Testis (tissue), 3 donors: ENCODE data around the gene CCDC15. TPM values are rescaled to one million over a fixed set of nuclear protein-coding genes. Genes with fewer than 3 reads are reported as not detected.
A peak's percentile ranks its signal among the peaks of the same experiment; 100 is the strongest.

ENCODE experiments used
- DNase-seq: peaks from one replicate; pipeline ENCODE4 v3.0.0-alpha.2; 2019
- H3K27ac ChIP-seq, 2 donors: fragments of 200-600 bp; sonication (generic); one replicate each; pipeline ENCODE4 v1.5.1; 2019
- H3K27me3 ChIP-seq: fragments of 200-600 bp; sonication (generic); one replicate; pipeline ENCODE4 v1.5.1; 2019
- H3K36me3 ChIP-seq: fragments of 200-600 bp; sonication (generic); one replicate; pipeline ENCODE4 v1.5.1; 2017; ENCODE audit warnings: low read depth; ENCODE audit errors: missing control alignments
- H3K4me1 ChIP-seq: fragments of 200-600 bp; sonication (generic); one replicate; pipeline ENCODE4 v1.5.1; 2019
- H3K4me3 ChIP-seq, 2 donors: fragments of 200-600 bp; sonication (generic); one replicate each; pipeline ENCODE4 v1.5.1; 2017 to 2019
- H3K9me3 ChIP-seq: fragments of 200-600 bp; sonication (generic); one replicate; pipeline ENCODE4 v1.5.1; 2017
- CTCF ChIP-seq, 3 experiments: fragments of 450-650 bp in 2 of 3; fragments of 200-600 bp in 1 of 3; sonication (generic) in 1 of 3; IDR thresholded peaks; one replicate each; pipeline ENCODE4 v1.5.1; 2016 to 2019; ENCODE audit warnings: antibody characterized with exemption in 3 of 3, mild to moderate bottlenecking in 2 of 3, moderate library complexity in 1 of 3
- POLR2A ChIP-seq: fragments of 450-650 bp; IDR thresholded peaks from one replicate; pipeline ENCODE4 v1.6.1; 2017; ENCODE audit warnings: antibody characterized with exemption, mild to moderate bottlenecking, moderate library complexity
- WGBS, 2 donors: methylation state at CpG; one replicate each; pipeline ENCODE4 v1.1.5; 2018; 5-methylcytosine and 5-hydroxymethylcytosine counted together
- intact Hi-C: fragments of 100-400 bp; cut with DNase I; formaldehyde crosslinking; loops from one replicate; pipeline ENCODE4 v1.15.1; 2023; ENCODE audit warnings: low total_unique reads
- polyA plus RNA-seq: library from polyadenylated mRNA; stranded (reverse); fragments of 350-450 nt; fragmentation: Illumina TruSeq; extraction: RNeasy Lipid Tissue Mini Kit (QIAGEN cat#74804); gene quantifications from one replicate; pipeline ENCODE4 v1.2.3, GENCODE V29; 2014; ENCODE audit warnings: low read depth, low replicate concordance; ENCODE audit not compliant: insufficient read depth
- total RNA-seq, 2 donors: library from RNA; depleted of rRNA; stranded (reverse); fragments of >200 nt; gene quantifications; one replicate each; pipeline ENCODE4 v1.2.3, GENCODE V29; 2016

The CCDC15 gene
- total and polyA plus RNA-seq, 3 donors from 2014 or later = 8.0 to 15.1 (median 14.9) TPM

GRCh38 chr11:124918950-124919349, 35.1 kb upstream of the CCDC15 start, which contains the start of gene HEPN1:
TSS of gene HEPN1 (plus strand) at chr11:124919250.
- TF ChIP-seq CTCF (IDR thresholded peaks at IDR 0.05) (no peak), POLR2A (no peak)
- Histone ChIP-seq H3K4me3 (no peak within 1 kb of the TSS), H3K27ac (no peak within 1 kb of the TSS), H3K4me1 (peaks cover 3% of the 10 kb centered on the region), H3K36me3 (no peaks in the 10 kb centered on the region), H3K9me3 (no peaks in the 10 kb centered on the region), H3K27me3 (no peaks in the 10 kb centered on the region)
- 90 to 97% methylated on average over 3 of the region's 3 CpGs for WGBS, 2 donors
- no peak for DNase-seq
- intact Hi-C loops = no loop called here

GRCh38 chr11:124919898-124920297, 34.1 kb upstream of the CCDC15 start:
- TF ChIP-seq POLR2A (no peak), CTCF (IDR thresholded peaks at IDR 0.05) (no peak)
- WGBS, 2 donors = 90 to 100% methylated on average over 2 of the region's 2 CpGs
- H3K4me1 ChIP-seq = peaks cover 3% of the 10 kb centered on the region
- H3K4me3 ChIP-seq = no peak overlapping the region
- intact Hi-C loops = no loop called here
- no peaks in the 10 kb centered on the region for H3K27me3 ChIP-seq
- no peaks in the 10 kb centered on the region for H3K9me3 ChIP-seq
- DNase-seq = no peak
- no peaks in the 10 kb centered on the region for H3K36me3 ChIP-seq
- H3K27ac ChIP-seq = no peak overlapping the region

- H3K4me1 ChIP-seq = peaks cover 3% of the 10 kb centered on the region
- no peaks in the 10 kb centered on the region for H3K27me3 ChIP-seq
- no peaks in the 10 kb centered on the region for H3K36me3 ChIP-seq
- H3K9me3 ChIP-seq = no peaks in the 10 kb centered on the region
- DNase-seq = no peak
- TF ChIP-seq POLR2A (no peak), CTCF (IDR thresholded peaks at IDR 0.05) (no peak)
- H3K4me3 ChIP-seq = peak overlapping the region in 1 of 2 donors; percentile 64
- 75 to 81% methylated on average over 4 to 5 of the region's 5 CpGs for WGBS, 2 donors
- intact Hi-C loops = no loop called here
- no peak overlapping the region for H3K27ac ChIP-seq
Observed at GRCh38 chr11:124920356-124920755, 33.6 kb upstream of the CCDC15 start.

GRCh38 chr11:124920870-124921609, 33.0 kb upstream of the CCDC15 start:
- H3K27me3 ChIP-seq = no peaks in the 10 kb centered on the region
- no peaks in the 10 kb centered on the region for H3K36me3 ChIP-seq
- H3K4me1 ChIP-seq = peaks cover 3% of the 10 kb centered on the region
- H3K9me3 ChIP-seq = no peaks in the 10 kb centered on the region
- peak overlapping the region in 1 of 2 donors; percentile 33 for H3K27ac ChIP-seq
- peak overlapping the region; percentile 49 to 64 for H3K4me3 ChIP-seq
- TF ChIP-seq CTCF (IDR thresholded peaks at IDR 0.05) (no peak), POLR2A (no peak)
- DNase-seq = peak; percentile 89
- intact Hi-C loops = no loop called here
- 4 to 19% methylated on average over 8 to 82 of the region's 82 CpGs for WGBS, 2 donors

GRCh38 chr11:124922831-124923230, 31.2 kb upstream of the CCDC15 start:
- H3K27me3 ChIP-seq = no peaks in the 10 kb centered on the region
- peaks cover 3% of the 10 kb centered on the region for H3K4me1 ChIP-seq
- WGBS, 2 donors = 83 to 89% methylated on average over 4 of the region's 4 CpGs
- H3K4me3 ChIP-seq = no peak overlapping the region
- no peak for TF ChIP-seq POLR2A
- TF ChIP-seq CTCF (IDR thresholded peaks at IDR 0.05) = no peak
- no peak for DNase-seq
- H3K36me3 ChIP-seq = no peaks in the 10 kb centered on the region
- intact Hi-C loops = no loop called here
- no peak overlapping the region for H3K27ac ChIP-seq
- H3K9me3 ChIP-seq = no peaks in the 10 kb centered on the region
